Endothelial cell (in vitro differentiated cells): ENCODE results near the gene MAGI1. TPM values are rescaled to one million over a fixed set of nuclear protein-coding genes. Genes with fewer than 3 reads are reported as not detected.

Experiments
- DNase-seq: peaks from one replicate; pipeline ENCODE4 v3.0.0; 2021; ENCODE audit warnings: low spot score
- H3K27ac Mint-ChIP-seq: one replicate; pipeline ENCODE4 v1.8.0; 2021; ENCODE audit warnings: mixed read lengths, inconsistent platforms; ENCODE audit not compliant: unreplicated experiment
- H3K27me3 Mint-ChIP-seq: one replicate; pipeline ENCODE4 v1.8.0; 2021; ENCODE audit warnings: mild to moderate bottlenecking, moderate library complexity, mixed read lengths, inconsistent platforms; ENCODE audit not compliant: unreplicated experiment
- H3K36me3 Mint-ChIP-seq: one replicate; pipeline ENCODE4 v1.8.0; 2021; ENCODE audit warnings: mild to moderate bottlenecking, low read depth, mixed read lengths, inconsistent platforms; ENCODE audit not compliant: unreplicated experiment
- H3K4me1 Mint-ChIP-seq: one replicate; pipeline ENCODE4 v1.8.0; 2021; ENCODE audit warnings: mild to moderate bottlenecking, mixed read lengths, inconsistent platforms; ENCODE audit not compliant: unreplicated experiment
- H3K4me3 Mint-ChIP-seq: one replicate; pipeline ENCODE4 v1.8.0; 2021; ENCODE audit warnings: mild to moderate bottlenecking, mixed read lengths, inconsistent platforms; ENCODE audit not compliant: unreplicated experiment
- H3K9me3 Mint-ChIP-seq: one replicate; pipeline ENCODE4 v1.8.0; 2021; ENCODE audit warnings: mixed read lengths, inconsistent platforms; ENCODE audit not compliant: unreplicated experiment
- CTCF ChIP-seq: fragments of 200-600 bp; sonication (generic); IDR thresholded peaks from one replicate; pipeline ENCODE4 v1.5.0; 2021; ENCODE audit warnings: antibody characterized with exemption; ENCODE audit not compliant: unreplicated experiment
- total RNA-seq: library from RNA; stranded (reverse); fragmentation: NEBNext Ultra II Directional; extraction: Animal tissue kit (Norgen Biotek cat#: 25700); gene quantifications from one replicate; pipeline ENCODE4 v1.2.1, GENCODE V29; 2021; ENCODE audit not compliant: unreplicated experiment

MAGI1 gene
- total RNA-seq, 1 donor from 2014 or later = 33.8 TPM

- Mint-ChIP-seq H3K9me3 (no peaks in the 10 kb centered on the region), H3K4me3 (no peak overlapping the region), H3K4me1 (peaks cover 25% of the 10 kb centered on the region), H3K27ac (no peak overlapping the region), H3K36me3 (no peaks in the 10 kb centered on the region), H3K27me3 (no peaks in the 10 kb centered on the region)
- no peak for TF ChIP-seq CTCF
- no peak for DNase-seq
Observed at GRCh38 chr3:65591313-65591712, 447.4 kb downstream of the MAGI1 start.

GRCh38 chr3:65588884-65589283, 449.8 kb downstream of the MAGI1 start:
- Mint-ChIP-seq H3K4me3 (no peak overlapping the region), H3K36me3 (no peaks in the 10 kb centered on the region), H3K9me3 (no peaks in the 10 kb centered on the region), H3K4me1 (peaks cover 16% of the 10 kb centered on the region), H3K27ac (no peak overlapping the region), H3K27me3 (no peaks in the 10 kb centered on the region)
- DNase-seq = no peak
- TF ChIP-seq CTCF = no peak

DNA sequence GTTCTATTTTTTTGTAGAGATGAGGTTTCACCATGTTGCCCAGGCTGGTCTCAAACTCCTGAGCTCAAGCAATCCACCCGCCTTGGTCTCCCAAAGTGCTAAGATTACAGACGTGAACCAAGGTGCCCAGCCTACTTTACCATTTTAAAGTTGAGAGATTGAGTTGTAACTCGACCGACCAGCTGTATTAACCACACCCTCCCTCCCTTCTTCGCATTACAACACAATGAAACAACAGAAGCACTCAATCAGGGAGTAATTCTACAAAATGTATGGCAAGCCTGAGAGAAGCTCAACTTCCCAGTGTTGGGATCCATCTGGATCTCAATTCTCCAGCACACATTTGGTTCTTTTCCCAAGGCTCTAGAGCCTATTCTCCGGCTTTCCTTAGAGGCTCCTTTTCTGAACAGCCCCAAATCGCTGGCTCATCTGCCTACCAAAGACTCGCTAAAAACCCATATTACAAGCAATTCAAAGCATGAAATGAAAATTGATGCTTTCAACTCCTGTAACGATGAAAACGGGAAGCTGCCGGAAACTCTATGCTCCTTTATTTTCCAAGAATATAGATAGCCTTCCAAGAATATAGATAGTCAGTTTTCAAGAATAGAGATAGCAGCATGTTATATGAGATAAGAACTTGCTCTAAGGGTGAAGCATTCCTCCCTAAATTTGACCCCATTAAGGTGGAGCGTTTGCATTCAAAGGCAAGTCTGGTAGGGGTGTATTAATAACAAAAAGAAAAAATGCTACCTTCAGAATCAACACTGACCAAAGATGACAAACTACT, 450.9 kb downstream of the MAGI1 start:
- Mint-ChIP-seq H3K27me3 (no peaks in the 10 kb centered on the region), H3K27ac (no peak overlapping the region), H3K4me3 (no peak overlapping the region), H3K9me3 (no peaks in the 10 kb centered on the region), H3K36me3 (no peaks in the 10 kb centered on the region), H3K4me1 (peaks cover 16% of the 10 kb centered on the region)
- TF ChIP-seq CTCF = no peak
- DNase-seq = no peak

- no peak for TF ChIP-seq CTCF
- peaks cover 4% of the 10 kb centered on the region for H3K4me1 Mint-ChIP-seq
- H3K9me3 Mint-ChIP-seq = no peaks in the 10 kb centered on the region
- H3K27me3 Mint-ChIP-seq = no peaks in the 10 kb centered on the region
- no peak overlapping the region for H3K27ac Mint-ChIP-seq
- H3K36me3 Mint-ChIP-seq = no peaks in the 10 kb centered on the region
- no peak overlapping the region for H3K4me3 Mint-ChIP-seq
- no peak for DNase-seq
Observed at GRCh38 chr3:65584913-65585312, 453.8 kb downstream of the MAGI1 start.

- Mint-ChIP-seq H3K27me3 (no peaks in the 10 kb centered on the region), H3K4me3 (no peak overlapping the region), H3K36me3 (no peaks in the 10 kb centered on the region), H3K9me3 (no peaks in the 10 kb centered on the region), H3K4me1 (peaks cover 2% of the 10 kb centered on the region), H3K27ac (no peak overlapping the region)
- no peak for TF ChIP-seq CTCF
- DNase-seq = no peak
Observed at GRCh38 chr3:65584002-65584401, 454.7 kb downstream of the MAGI1 start.
